OCI-LY3 (cell line): ENCODE data around the gene UNC45A.

Experiments
- H2AFZ ChIP-seq: fragments of 200-600, 300-600 bp; shearing (Covaris generic); 2 replicates; pipeline ENCODE4 v1.6.0; 2014; ENCODE audit warnings: antibody characterized with exemption, low read depth, low read length
- H3K27ac ChIP-seq: fragments of 200-600, 300-600 bp; sonication (generic); 2 replicates; pipeline ENCODE4 v1.5.1; 2014; ENCODE audit warnings: mild to moderate bottlenecking, low read length, moderate library complexity, mixed read lengths
- H3K27me3 ChIP-seq: fragments of 200-600, 300-600 bp; sonication (generic); 2 replicates; pipeline ENCODE4 v1.6.1; 2014; ENCODE audit warnings: low read depth, low read length, mixed read lengths
- H3K36me3 ChIP-seq: fragments of 200-600, 300-600 bp; sonication (generic); replicated peaks from 2 replicates; pipeline ENCODE3; 2014; ENCODE audit warnings: low read depth, low read length, mixed read lengths
- H3K4me1 ChIP-seq: fragments of 300-600, 200-600 bp; sonication (generic); 2 replicates; pipeline ENCODE4 v1.6.1; 2014; ENCODE audit warnings: low read length, mixed read lengths
- H3K4me2 ChIP-seq: fragments of 200-600, 300-600 bp; sonication (generic); 2 replicates; pipeline ENCODE4 v1.6.1; 2014; ENCODE audit warnings: low read length, mixed read lengths
- H3K4me3 ChIP-seq: fragments of 300-600, 200-600 bp; sonication (generic); 2 replicates; pipeline ENCODE4 v1.5.1; 2014; ENCODE audit warnings: antibody characterized with exemption, mild to moderate bottlenecking, low read length, moderate library complexity
- H3K79me2 ChIP-seq: fragments of 300-600, 200-600 bp; shearing (Covaris generic); 2 replicates; pipeline ENCODE4 v1.6.1; 2014; ENCODE audit warnings: mild to moderate bottlenecking, low read length, mixed read lengths
- H3K9ac ChIP-seq: fragments of 300-600, 200-600 bp; shearing (Covaris generic); 2 replicates; pipeline ENCODE4 v1.6.0; 2014; ENCODE audit warnings: mild to moderate bottlenecking, low read length, moderate library complexity
- H3K9me3 ChIP-seq: fragments of 200-600, 300-600 bp; shearing (Covaris generic); 2 replicates; pipeline ENCODE4 v1.6.1; 2014; ENCODE audit warnings: low read length, mixed read lengths; ENCODE audit not compliant: insufficient read depth
- H4K20me1 ChIP-seq: fragments of 200-600, 300-600 bp; sonication (generic); 2 replicates; pipeline ENCODE4 v1.6.1; 2016; ENCODE audit warnings: low read length, mixed read lengths; ENCODE audit not compliant: insufficient read depth
- CTCF ChIP-seq: fragments of 200-600, 300-600 bp; sonication (generic); IDR thresholded peaks from 2 replicates; pipeline ENCODE4 v1.5.1; 2014; ENCODE audit warnings: antibody characterized with exemption, low read length, low read depth
- EZH2phosphoT487 ChIP-seq: fragments of 200-600 bp; shearing (Covaris generic); IDR thresholded peaks from 2 replicates; pipeline ENCODE4 v1.6.1; 2018; ENCODE audit warnings: antibody characterized with exemption, mixed run types, low read depth

Gene UNC45A

GRCh38 chr15:90941038-90941437, 6.0 kb downstream of the UNC45A start:
- Histone ChIP-seq H3K9ac (no peak overlapping the region), H3K79me2 (peaks cover 3% of the 10 kb centered on the region), H3K9me3 (no peaks in the 10 kb centered on the region), H3K27ac (no peak overlapping the region), H3K4me2 (no peak overlapping the region), H3K36me3 (peaks cover 51% of the 10 kb centered on the region), H3K4me3 (no peak overlapping the region), H4K20me1 (peaks cover 3% of the 10 kb centered on the region; the same call in 1 of the 2 replicates), H2AFZ (no peak overlapping the region), H3K4me1 (peaks cover 3% of the 10 kb centered on the region), H3K27me3 (no peaks in the 10 kb centered on the region)
- TF ChIP-seq EZH2phosphoT487 (no peak), CTCF (no peak)

- H3K4me3 ChIP-seq = no peak overlapping the region
- no peaks in the 10 kb centered on the region for H3K9me3 ChIP-seq
- no peak overlapping the region for H2AFZ ChIP-seq
- TF ChIP-seq EZH2phosphoT487 = no peak
- no peak for TF ChIP-seq CTCF
- H3K27me3 ChIP-seq = no peaks in the 10 kb centered on the region
- no peak overlapping the region for H3K27ac ChIP-seq
- H3K36me3 ChIP-seq = peaks cover 61% of the 10 kb centered on the region
- no peaks in the 10 kb centered on the region for H4K20me1 ChIP-seq
- H3K4me1 ChIP-seq = no peaks in the 10 kb centered on the region
- no peak overlapping the region for H3K4me2 ChIP-seq
- H3K9ac ChIP-seq = no peak overlapping the region
- no peaks in the 10 kb centered on the region for H3K79me2 ChIP-seq
These were observed 7.5 kb downstream of the UNC45A start for GRCh38 chr15:90942354-90943120.

DNA sequence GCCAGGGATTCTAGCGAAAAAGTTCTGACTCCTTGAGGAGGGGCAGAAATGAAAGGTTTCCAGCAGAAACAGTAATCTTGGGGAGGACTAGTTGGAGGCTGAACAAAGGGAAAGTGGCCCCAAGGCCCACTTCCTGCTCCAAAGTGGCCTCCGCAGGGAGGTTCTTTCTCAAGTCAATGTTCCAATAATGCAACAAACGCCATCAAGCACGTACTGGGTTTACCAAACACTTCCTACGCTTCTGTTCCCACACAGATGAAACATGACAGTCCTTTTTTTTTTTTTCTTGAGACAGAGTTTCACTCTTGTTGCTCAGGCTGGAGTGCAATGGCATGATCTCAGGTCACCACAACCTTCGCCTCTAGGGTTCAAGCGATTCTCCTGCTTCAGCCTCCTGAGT, 10.0 kb downstream of the UNC45A start:
- no peaks in the 10 kb centered on the region for H3K27me3 ChIP-seq
- no peak overlapping the region for H2AFZ ChIP-seq
- H3K4me3 ChIP-seq = no peak overlapping the region
- TF ChIP-seq EZH2phosphoT487 (no peak), CTCF (no peak)
- H3K4me1 ChIP-seq = no peaks in the 10 kb centered on the region
- no peaks in the 10 kb centered on the region for H4K20me1 ChIP-seq
- peaks cover 61% of the 10 kb centered on the region for H3K36me3 ChIP-seq
- H3K9ac ChIP-seq = no peak overlapping the region
- no peaks in the 10 kb centered on the region for H3K9me3 ChIP-seq
- H3K79me2 ChIP-seq = no peaks in the 10 kb centered on the region
- no peak overlapping the region for H3K4me2 ChIP-seq
- no peak overlapping the region for H3K27ac ChIP-seq

- Histone ChIP-seq H3K79me2 (no peaks in the 10 kb centered on the region), H3K4me2 (no peak overlapping the region), H3K4me3 (no peak overlapping the region), H3K4me1 (no peaks in the 10 kb centered on the region), H4K20me1 (no peaks in the 10 kb centered on the region), H3K36me3 (peaks cover 61% of the 10 kb centered on the region), H3K9me3 (no peaks in the 10 kb centered on the region), H3K9ac (no peak overlapping the region), H3K27me3 (no peaks in the 10 kb centered on the region), H2AFZ (no peak overlapping the region), H3K27ac (no peak overlapping the region)
- TF ChIP-seq CTCF (no peak), EZH2phosphoT487 (no peak)
These were observed 11.5 kb downstream of the UNC45A start for GRCh38 chr15:90946538-90946937.
